Dermis blood vessel endothelial cell (primary cell): ENCODE data around the gene ITPR2. TPM values are rescaled to one million over a fixed set of nuclear protein-coding genes. Genes with fewer than 3 reads are reported as not detected.
"Not testable (repeated sequence)": the region's sequence is repeated elsewhere in the genome, so short reads cannot be mapped to it uniquely, and the experiment has no call there.

Experiments used
- DNase-seq: peaks from one replicate; pipeline ENCODE4 v3.0.0; 2010
- total RNA-seq: library from RNA; depleted of rRNA; stranded (reverse); fragments of >200 nt; gene quantifications from 2 replicates; pipeline ENCODE4 v1.2.3, GENCODE V29; 2014

Gene ITPR2
- total RNA-seq, 1 donor from 2014 or later = 43.2 TPM

GRCh38 chr12:26434299-26435068 is 398.5 kb downstream of the ITPR2 start:
- DNase-seq = peak; percentile 79

GRCh38 chr12:26433701-26434100 is 399.3 kb downstream of the ITPR2 start:
- DNase-seq = not testable (repeated sequence)

- DNase-seq = no peak
Measured at GRCh38 chr12:26431211-26431610, 401.8 kb downstream of the ITPR2 start.

- not testable (repeated sequence) for DNase-seq
Measured at GRCh38 chr12:26430596-26430995, 402.4 kb downstream of the ITPR2 start.

- DNase-seq = no peak
Measured at GRCh38 chr12:26429070-26429691, 403.8 kb downstream of the ITPR2 start.

GRCh38 chr12:26428420-26428819 is 404.6 kb downstream of the ITPR2 start:
- DNase-seq = no peak

- no peak for DNase-seq
Measured at GRCh38 chr12:26426652-26427051, 406.3 kb downstream of the ITPR2 start.

GRCh38 chr12:26425587-26426260 is 407.3 kb downstream of the ITPR2 start:
- peak; percentile 49 for DNase-seq

GRCh38 chr12:26422839-26423398 is 410.1 kb downstream of the ITPR2 start:
- no peak for DNase-seq

- DNase-seq = no peak
Measured at GRCh38 chr12:26416550-26416949, 416.4 kb downstream of the ITPR2 start.

- DNase-seq = no peak
Measured at GRCh38 chr12:26410689-26411088, 422.3 kb downstream of the ITPR2 start.

- no peak for DNase-seq
Measured at GRCh38 chr12:26406813-26407212, 426.2 kb downstream of the ITPR2 start.

- no peak for DNase-seq
Measured at GRCh38 chr12:26406391-26406790, 426.6 kb downstream of the ITPR2 start.

GRCh38 chr12:26403601-26404000 is 429.4 kb downstream of the ITPR2 start:
- no peak for DNase-seq

GRCh38 chr12:26402648-26403047 is 430.3 kb downstream of the ITPR2 start:
- DNase-seq = peak; percentile 10

GRCh38 chr12:26401874-26402273 is 431.1 kb downstream of the ITPR2 start:
- DNase-seq = no peak

- DNase-seq = no peak
Measured at GRCh38 chr12:26400627-26401026, 432.4 kb downstream of the ITPR2 start.

GRCh38 chr12:26399381-26399780 is 433.6 kb downstream of the ITPR2 start:
- no peak for DNase-seq

GRCh38 chr12:26396402-26396801 is 436.6 kb downstream of the ITPR2 start:
- DNase-seq = no peak

GRCh38 chr12:26389343-26389742 is 443.7 kb downstream of the ITPR2 start:
- DNase-seq = no peak

GRCh38 chr12:26384536-26384935 is 448.5 kb downstream of the ITPR2 start:
- no peak for DNase-seq

GRCh38 chr12:26383041-26383440 is 450.0 kb downstream of the ITPR2 start:
- no peak for DNase-seq

- no peak for DNase-seq
Measured at GRCh38 chr12:26380897-26381296, 452.1 kb downstream of the ITPR2 start.
